ENCODE data around the gene TMEM60.

DNA sequence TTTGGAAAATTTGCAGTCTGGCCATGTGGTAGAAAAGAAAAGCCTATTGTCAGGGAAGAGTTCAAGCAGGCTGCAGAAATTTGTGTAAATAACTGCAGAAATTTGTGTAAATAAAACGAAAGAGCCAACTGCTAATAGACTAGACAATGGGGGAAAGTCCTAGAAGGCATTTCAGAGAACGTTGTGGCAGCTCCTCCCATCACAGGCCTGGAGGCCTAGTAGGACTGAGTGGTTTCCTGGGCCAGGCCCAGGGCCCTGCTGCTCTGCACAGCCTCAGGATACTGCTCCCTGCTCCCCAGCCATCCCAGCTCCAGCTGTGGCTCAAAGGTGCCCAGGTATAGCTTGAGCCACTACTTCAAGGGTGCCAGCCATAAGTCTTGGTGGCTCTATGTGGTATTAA is 51.1 kb downstream of the TMEM60 start:
- TF ChIP-seq, protein P1, sequence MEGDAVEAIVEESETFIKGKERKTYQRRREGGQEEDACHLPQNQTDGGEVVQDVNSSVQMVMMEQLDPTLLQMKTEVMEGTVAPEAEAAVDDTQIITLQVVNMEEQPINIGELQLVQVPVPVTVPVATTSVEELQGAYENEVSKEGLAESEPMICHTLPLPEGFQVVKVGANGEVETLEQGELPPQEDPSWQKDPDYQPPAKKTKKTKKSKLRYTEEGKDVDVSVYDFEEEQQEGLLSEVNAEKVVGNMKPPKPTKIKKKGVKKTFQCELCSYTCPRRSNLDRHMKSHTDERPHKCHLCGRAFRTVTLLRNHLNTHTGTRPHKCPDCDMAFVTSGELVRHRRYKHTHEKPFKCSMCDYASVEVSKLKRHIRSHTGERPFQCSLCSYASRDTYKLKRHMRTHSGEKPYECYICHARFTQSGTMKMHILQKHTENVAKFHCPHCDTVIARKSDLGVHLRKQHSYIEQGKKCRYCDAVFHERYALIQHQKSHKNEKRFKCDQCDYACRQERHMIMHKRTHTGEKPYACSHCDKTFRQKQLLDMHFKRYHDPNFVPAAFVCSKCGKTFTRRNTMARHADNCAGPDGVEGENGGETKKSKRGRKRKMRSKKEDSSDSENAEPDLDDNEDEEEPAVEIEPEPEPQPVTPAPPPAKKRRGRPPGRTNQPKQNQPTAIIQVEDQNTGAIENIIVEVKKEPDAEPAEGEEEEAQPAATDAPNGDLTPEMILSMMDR (IDR thresholded peaks at IDR 0.05), result no peak
- TF ChIP-seq ZFX (IDR thresholded peaks at IDR 0.05; ENCODE audit: borderline replicate concordance), result no peak
